ENCODE measurements around the gene MYO5B. TPM values are rescaled to one million over a fixed set of nuclear protein-coding genes. Genes with fewer than 3 reads are reported as not detected.

Gene MYO5B
- total and polyA plus RNA-seq, 9 of the 15 experiments (the other 6 are each of a cell fraction or from before 2014, with no cell fraction given): 0.07 to 0.42 (median 0.28) TPM

DNA sequence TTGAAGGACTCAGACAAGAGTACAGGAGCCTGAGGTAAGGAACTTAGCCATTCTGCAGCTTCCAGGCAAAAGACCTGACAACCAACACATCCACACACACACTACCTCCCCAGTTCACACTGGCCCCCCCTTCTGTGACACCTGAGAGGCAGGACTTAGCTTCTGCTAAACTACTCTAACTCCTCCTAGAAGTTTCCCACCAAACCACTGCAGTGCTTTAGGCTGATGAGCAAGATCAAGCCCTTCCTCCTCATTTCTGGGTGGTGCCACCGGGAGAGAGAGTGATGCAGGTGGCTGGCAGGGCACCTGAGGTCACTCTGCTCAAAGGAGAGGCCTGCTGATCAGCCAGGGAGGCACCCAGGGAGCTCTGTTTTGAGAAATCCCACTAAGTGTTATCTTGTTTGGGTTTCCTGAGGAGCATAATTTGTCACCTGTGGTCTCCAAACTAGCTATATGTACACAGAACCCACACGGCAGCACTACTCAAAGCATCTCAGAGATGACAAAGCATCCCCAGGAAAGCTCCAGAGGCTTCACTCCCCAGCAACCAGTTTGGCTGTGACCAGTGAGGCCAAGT lies 188.4 kb downstream of the MYO5B start:
- Histone ChIP-seq H3K9me3 (replicated peaks; ENCODE audit: control insufficient read depth, insufficient read depth, low read depth, low read length) (no peaks in the 10 kb centered on the region), H3K4me2 (ENCODE audit: insufficient read depth, low read length) (no peak overlapping the region), H3K9ac (ENCODE audit: insufficient read depth in 1 of 2, low read depth in 2 of 2, low read length in 2 of 2) (no peak overlapping the region), H3K36me3 (ENCODE audit: control insufficient read depth, insufficient read depth, low read length) (no peaks in the 10 kb centered on the region), H3K79me2 (ENCODE audit: control insufficient read depth, insufficient read depth, low read length) (no peaks in the 10 kb centered on the region), H3K9me1 (ENCODE audit: control insufficient read depth, insufficient read depth, low read length) (no peaks in the 10 kb centered on the region), H4K20me1 (replicated peaks; ENCODE audit: control insufficient read depth, insufficient read depth, low read length) (no peaks in the 10 kb centered on the region), H3K27me3 (ENCODE audit: control insufficient read depth in 2 of 2, insufficient read depth in 2 of 2, low read length in 2 of 2) (0 out of 5 replicates have a peak, but pooled peaks cover 0 to 4% of the 10 kb centered on the region in 2 experiments), H3K4me1 (replicated peaks in 1 of 2; ENCODE audit: control insufficient read depth in 2 of 2, insufficient read depth in 2 of 2, low read length in 2 of 2) (no peaks in the 10 kb centered on the region), H3K4me3 (no peak overlapping the region), H3K27ac (ENCODE audit: extremely low read depth, low read depth, low read length) (no peak overlapping the region), H2AFZ (ENCODE audit: low read depth, low read length) (no peak overlapping the region)
- DNase-seq (ENCODE audit: extremely low read depth in 1 of 4, low spot score in 3 of 4) (no peak), FAIRE-seq (no peak), ATAC-seq (no peak)
- in situ Hi-C loops (cut with MboI): no loop called here
- TF ChIP-seq BRD4 (IDR thresholded peaks at IDR 0.05) (no peak), RAD21 (CRISPR knock-in tag; conservative IDR thresholded peaks at IDR 0.05 in 1 of 2, IDR thresholded peaks at IDR 0.05 in 1 of 2) (no peak), ZNF324 (CRISPR knock-in tag; IDR thresholded peaks at IDR 0.05) (no peak), XRCC3 (IDR thresholded peaks at IDR 0.05) (no peak), ZNF717 (CRISPR knock-in tag; IDR thresholded peaks at IDR 0.05) (no peak), ASH1L (IDR thresholded peaks at IDR 0.05; ENCODE audit: borderline replicate concordance, low read depth, partially characterized antibody) (no peak), SIX5 (IDR thresholded peaks at IDR 0.05; ENCODE audit: borderline replicate concordance in 1 of 2, insufficient read depth in 1 of 2, low read depth in 1 of 2, low read length in 2 of 2) (no peak), ELF1 (tag; IDR thresholded peaks at IDR 0.05) (no peak), CREB3L1 (IDR thresholded peaks at IDR 0.05; ENCODE audit: borderline replicate concordance, low read depth) (no peak)
- TF ChIP-seq, protein P1, sequence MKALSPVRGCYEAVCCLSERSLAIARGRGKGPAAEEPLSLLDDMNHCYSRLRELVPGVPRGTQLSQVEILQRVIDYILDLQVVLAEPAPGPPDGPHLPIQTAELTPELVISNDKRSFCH (CRISPR knock-in tag; IDR thresholded peaks at IDR 0.05): no peak
- TF ChIP-seq, protein P1 (tag; IDR thresholded peaks at IDR 0.05): no peak
- TF ChIP-seq, protein P2, sequence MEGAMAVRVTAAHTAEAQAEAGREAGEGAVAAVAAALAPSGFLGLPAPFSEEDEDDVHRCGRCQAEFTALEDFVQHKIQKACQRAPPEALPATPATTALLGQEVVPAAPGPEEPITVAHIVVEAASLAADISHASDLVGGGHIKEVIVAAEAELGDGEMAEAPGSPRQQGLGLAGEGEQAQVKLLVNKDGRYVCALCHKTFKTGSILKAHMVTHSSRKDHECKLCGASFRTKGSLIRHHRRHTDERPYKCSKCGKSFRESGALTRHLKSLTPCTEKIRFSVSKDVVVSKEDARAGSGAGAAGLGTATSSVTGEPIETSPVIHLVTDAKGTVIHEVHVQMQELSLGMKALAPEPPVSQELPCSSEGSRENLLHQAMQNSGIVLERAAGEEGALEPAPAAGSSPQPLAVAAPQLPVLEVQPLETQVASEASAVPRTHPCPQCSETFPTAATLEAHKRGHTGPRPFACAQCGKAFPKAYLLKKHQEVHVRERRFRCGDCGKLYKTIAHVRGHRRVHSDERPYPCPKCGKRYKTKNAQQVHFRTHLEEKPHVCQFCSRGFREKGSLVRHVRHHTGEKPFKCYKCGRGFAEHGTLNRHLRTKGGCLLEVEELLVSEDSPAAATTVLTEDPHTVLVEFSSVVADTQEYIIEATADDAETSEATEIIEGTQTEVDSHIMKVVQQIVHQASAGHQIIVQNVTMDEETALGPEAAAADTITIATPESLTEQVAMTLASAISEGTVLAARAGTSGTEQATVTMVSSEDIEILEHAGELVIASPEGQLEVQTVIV (CRISPR knock-in tag; IDR thresholded peaks at IDR 0.05; ENCODE audit: borderline replicate concordance): no peak
- TF ChIP-seq, protein P3, sequence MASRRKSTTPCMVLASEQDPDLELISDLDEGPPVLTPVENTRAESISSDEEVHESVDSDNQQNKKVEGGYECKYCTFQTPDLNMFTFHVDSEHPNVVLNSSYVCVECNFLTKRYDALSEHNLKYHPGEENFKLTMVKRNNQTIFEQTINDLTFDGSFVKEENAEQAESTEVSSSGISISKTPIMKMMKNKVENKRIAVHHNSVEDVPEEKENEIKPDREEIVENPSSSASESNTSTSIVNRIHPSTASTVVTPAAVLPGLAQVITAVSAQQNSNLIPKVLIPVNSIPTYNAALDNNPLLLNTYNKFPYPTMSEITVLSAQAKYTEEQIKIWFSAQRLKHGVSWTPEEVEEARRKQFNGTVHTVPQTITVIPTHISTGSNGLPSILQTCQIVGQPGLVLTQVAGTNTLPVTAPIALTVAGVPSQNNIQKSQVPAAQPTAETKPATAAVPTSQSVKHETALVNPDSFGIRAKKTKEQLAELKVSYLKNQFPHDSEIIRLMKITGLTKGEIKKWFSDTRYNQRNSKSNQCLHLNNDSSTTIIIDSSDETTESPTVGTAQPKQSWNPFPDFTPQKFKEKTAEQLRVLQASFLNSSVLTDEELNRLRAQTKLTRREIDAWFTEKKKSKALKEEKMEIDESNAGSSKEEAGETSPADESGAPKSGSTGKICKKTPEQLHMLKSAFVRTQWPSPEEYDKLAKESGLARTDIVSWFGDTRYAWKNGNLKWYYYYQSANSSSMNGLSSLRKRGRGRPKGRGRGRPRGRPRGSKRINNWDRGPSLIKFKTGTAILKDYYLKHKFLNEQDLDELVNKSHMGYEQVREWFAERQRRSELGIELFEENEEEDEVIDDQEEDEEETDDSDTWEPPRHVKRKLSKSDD (conservative IDR thresholded peaks at IDR 0.05; ENCODE audit: low read length): no peak
- CTCF ChIA-PET (ENCODE audit: low intra/inter-chr PET ratio): no interaction called here
- no TSS peak for BruUV-seq (replicated peaks)
- WGBS (ENCODE audit: insufficient coverage, low coverage, missing lambda C conversion rate): 0% methylated on average over 2 of the region's 2 CpGs
- intact Hi-C loops (cut with micrococcal nuclease): no loop called here
- POLR2A ChIA-PET: no interaction called here
